T-helper 2 cell treated with Interferon-gamma antibody and Interleukin-4, amounts not matched to agents 100 ng/mL and 5 ng/mL, for 36 hours (primary cell): Measurements from ENCODE around the gene ZNF574. TPM values are rescaled to one million over a fixed set of nuclear protein-coding genes. Genes with fewer than 3 reads are reported as not detected.

Source experiments
- intact Hi-C: fragments of 100-400 bp; cut with micrococcal nuclease; formaldehyde crosslinking; loops from one replicate; pipeline ENCODE4 v1.15.1; 2023
- total RNA-seq: library from RNA; stranded (reverse); gene quantifications from 2 replicates; pipeline ENCODE4 v1.2.3, GENCODE V29; 2022

Gene ZNF574
- total RNA-seq, 1 donor from 2014 or later = 14.6 TPM

- intact Hi-C loops = loop anchor here (1.0 kb wide), 1 partner anchor 8 kb away; no protein-coding TSS in a partner anchor
Measured at GRCh38 chr19:42122691-42123607, 47.0 kb downstream of the ZNF574 start.

DNA sequence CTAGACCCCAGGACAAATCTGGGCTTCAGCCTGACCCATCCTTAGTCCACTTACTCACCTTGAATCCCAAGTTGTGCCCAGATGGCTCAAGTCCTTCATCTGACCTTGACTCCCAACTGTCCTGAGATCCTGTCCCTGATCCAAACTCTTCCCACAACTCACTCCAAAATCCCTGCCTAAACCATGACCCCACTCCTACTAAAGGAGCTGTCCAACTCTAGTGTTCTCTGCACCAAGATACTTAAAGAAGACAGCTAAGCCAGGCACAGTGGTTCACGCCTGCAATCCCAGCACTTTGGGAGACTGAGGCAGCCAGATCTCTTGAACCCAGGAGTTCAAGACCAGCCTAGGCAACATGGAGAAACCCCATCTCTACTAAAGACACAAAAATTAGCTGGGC is 47.8 kb downstream of the ZNF574 start:
- intact Hi-C loops = loop anchor here (1.0 kb wide), 1 partner anchor 8 kb away; no protein-coding TSS in a partner anchor

DNA sequence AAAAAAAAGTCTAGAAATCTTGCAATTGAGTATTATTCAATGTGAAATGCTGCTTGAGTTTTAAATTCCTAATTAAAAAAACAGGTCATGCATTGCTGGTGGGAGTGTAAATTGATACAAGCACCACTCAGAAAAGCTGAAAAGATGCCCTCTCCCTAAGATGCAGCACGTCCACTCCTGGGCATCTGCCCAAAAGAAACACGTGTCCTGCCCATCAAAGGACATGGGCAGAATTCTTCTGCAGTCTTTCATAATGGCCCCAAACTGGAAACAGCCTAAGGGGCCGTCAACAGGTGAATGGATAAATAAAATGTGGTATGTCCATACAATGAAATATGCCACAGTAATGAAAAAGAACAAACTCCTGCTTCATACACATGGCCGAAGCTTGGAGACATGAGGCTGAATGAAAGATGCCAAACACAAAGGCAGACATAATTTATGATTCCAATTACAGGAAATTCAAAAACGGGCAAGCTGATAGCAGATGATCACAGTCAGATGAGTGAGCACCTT is 48.5 kb downstream of the ZNF574 start:
- intact Hi-C loops = no loop called here

- intact Hi-C loops = no loop called here
Measured at GRCh38 chr19:42125536-42125935, 49.6 kb downstream of the ZNF574 start.

DNA sequence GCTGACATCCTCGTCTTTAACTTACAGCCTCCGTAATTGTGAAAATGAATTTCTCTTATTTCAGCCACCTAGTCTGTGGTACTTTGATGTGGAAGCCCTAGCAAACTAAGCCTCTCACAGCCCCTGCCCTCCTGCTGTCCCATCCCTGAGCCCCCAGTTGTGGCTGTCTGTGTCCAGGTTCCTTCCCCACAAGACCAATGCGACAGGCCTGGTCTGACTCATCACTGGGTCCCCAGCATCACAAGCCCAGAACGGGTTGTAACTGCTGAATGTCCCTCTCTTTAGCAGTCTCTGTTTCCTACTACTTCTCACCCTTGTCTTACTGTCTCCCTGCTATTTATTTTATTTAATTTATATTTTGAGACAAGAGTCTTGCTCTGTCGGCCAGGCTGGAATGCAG is 50.6 kb downstream of the ZNF574 start:
- intact Hi-C loops = no loop called here

GRCh38 chr19:42129399-42130253 is 53.7 kb downstream of the ZNF574 start:
- intact Hi-C loops = no loop called here

DNA sequence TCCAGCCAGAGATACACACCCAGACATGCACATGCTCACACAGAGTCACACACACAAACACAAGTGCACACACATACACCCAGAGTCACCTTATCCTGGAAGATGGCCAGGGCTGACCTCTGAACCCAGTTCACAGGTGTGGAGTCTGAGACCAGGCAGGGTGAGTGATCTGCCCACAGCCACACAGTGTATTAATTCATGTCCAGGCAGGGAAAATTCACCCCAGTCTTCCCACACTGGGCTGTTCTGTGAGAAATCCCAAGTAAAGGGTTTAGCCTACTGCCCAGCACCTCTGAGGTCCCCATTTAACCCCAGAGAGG is 54.2 kb downstream of the ZNF574 start:
- intact Hi-C loops = no loop called here

Other genes with a start within 250 kb of the ZNF574 start
- gene LYPD4, start 231.5 kb upstream of the ZNF574 start, total RNA-seq = not detected in 2 replicates
- not detected in 2 replicates for gene DMRTC2, start 231.1 kb upstream of the ZNF574 start, total RNA-seq
- 2,743 and 2,797 TPM in 2 replicates for gene RPS19, start 215.9 kb upstream of the ZNF574 start, total RNA-seq
- gene CD79A, start 198.9 kb upstream of the ZNF574 start, total RNA-seq = 1.7 TPM in 2 replicates
- 593 TPM in 2 replicates for gene ARHGEF1, start 193.0 kb upstream of the ZNF574 start, total RNA-seq
- 1.7 and 1.8 TPM in 2 replicates for gene ERFL, start 147.7 kb upstream of the ZNF574 start, total RNA-seq
- gene RABAC1, start 116.8 kb upstream of the ZNF574 start, total RNA-seq = 63.6 and 67.5 TPM in 2 replicates
- 2.3 and 2.5 TPM in 2 replicates for gene ATP1A3, start 81.9 kb upstream of the ZNF574 start, total RNA-seq
- 2.0 and 2.9 TPM in 2 replicates for gene GRIK5, start 6.0 kb upstream of the ZNF574 start, total RNA-seq
- 25.6 and 28.1 TPM in 2 replicates for gene POU2F2, start 56.3 kb downstream of the ZNF574 start, total RNA-seq
- 40.3 and 40.4 TPM in 2 replicates for gene DEDD2, start 141.5 kb downstream of the ZNF574 start, total RNA-seq
- 18.4 and 20.0 TPM in 2 replicates for gene ZNF526, start 144.1 kb downstream of the ZNF574 start, total RNA-seq
- 49.1 and 49.4 TPM in 2 replicates for gene GSK3A, start 166.4 kb downstream of the ZNF574 start, total RNA-seq
- gene ERF, start 179.0 kb downstream of the ZNF574 start, total RNA-seq = 36.2 and 41.4 TPM in 2 replicates
- 70.0 and 71.8 TPM in 2 replicates for gene CIC, start 193.1 kb downstream of the ZNF574 start, total RNA-seq
- 0.64 TPM in 2 replicates for gene PRR19, start 226.0 kb downstream of the ZNF574 start, total RNA-seq
- 40.5 and 45.8 TPM in 2 replicates for gene PAFAH1B3, start 226.5 kb downstream of the ZNF574 start, total RNA-seq
- gene TMEM145, start 237.1 kb downstream of the ZNF574 start, total RNA-seq = 0.77 TPM in 1 of 2 replicates, not detected in the other
- 4.2 and 5.0 TPM in 2 replicates for gene MEGF8, start 249.5 kb downstream of the ZNF574 start, total RNA-seq